HG03159 (cell line): Measurements from ENCODE around the gene BEND3.
"Not testable (repeated sequence)": the region's sequence is repeated elsewhere in the genome, so short reads cannot be mapped to it uniquely, and the experiment has no call there.

Experiments used
- ATAC-seq: cut with Tn5 transposase; IDR thresholded peaks from one replicate; pipeline ENCODE4 v1.9.1; 2021; ENCODE audit warnings: mild to moderate bottlenecking, moderate library complexity; ENCODE audit not compliant: unreplicated experiment

BEND3 gene

GRCh38 chr6:107114926-107115694 lies at the start of gene BEND3:
BEND3 (minus strand) TSS chr6:107115515; CDS start chr6:107099285, 16,230 bp downstream.
- ATAC-seq, result peak; percentile 32

- ATAC-seq, result not testable (repeated sequence)
Observed at GRCh38 chr6:107164299-107164698, 49.0 kb upstream of the BEND3 start.

GRCh38 chr6:107161521-107161920 lies 46.2 kb upstream of the BEND3 start:
- ATAC-seq, result no peak

- no peak for ATAC-seq
Observed at GRCh38 chr6:107156617-107157016, 41.3 kb upstream of the BEND3 start.

- no peak for ATAC-seq
Observed at GRCh38 chr6:107154801-107155160, 39.5 kb upstream of the BEND3 start.

- no peak for ATAC-seq
Observed at GRCh38 chr6:107154131-107154800, 39.0 kb upstream of the BEND3 start.

- ATAC-seq, result no peak
Observed at GRCh38 chr6:107152638-107153430, 37.5 kb upstream of the BEND3 start.

- no peak for ATAC-seq
Observed at GRCh38 chr6:107144666-107145065, 29.4 kb upstream of the BEND3 start.

- ATAC-seq, result no peak
Observed at GRCh38 chr6:107144014-107144413, 28.7 kb upstream of the BEND3 start.

GRCh38 chr6:107140581-107140980 lies 25.3 kb upstream of the BEND3 start:
- no peak for ATAC-seq

- ATAC-seq, result not testable (repeated sequence)
Observed at GRCh38 chr6:107136324-107136723, 21.0 kb upstream of the BEND3 start.

GRCh38 chr6:107135048-107135680 lies 19.8 kb upstream of the BEND3 start:
- ATAC-seq, result not testable (repeated sequence)

GRCh38 chr6:107132330-107132954 lies 17.1 kb upstream of the BEND3 start:
- no peak for ATAC-seq

- ATAC-seq, result no peak
Observed at GRCh38 chr6:107129370-107129925, 14.1 kb upstream of the BEND3 start.

- no peak for ATAC-seq
Observed at GRCh38 chr6:107128577-107128976, 13.3 kb upstream of the BEND3 start.

- no peak for ATAC-seq
Observed at GRCh38 chr6:107128175-107128574, 12.9 kb upstream of the BEND3 start.

GRCh38 chr6:107125771-107126170 lies 10.5 kb upstream of the BEND3 start:
- ATAC-seq, result no peak

GRCh38 chr6:107124934-107125348 lies 9.6 kb upstream of the BEND3 start:
- ATAC-seq, result peak; percentile 60

- ATAC-seq, result no peak
Observed at GRCh38 chr6:107123501-107123900, 8.2 kb upstream of the BEND3 start.

- ATAC-seq, result no peak
Observed at GRCh38 chr6:107122748-107123147, 7.4 kb upstream of the BEND3 start.
